ENCODE data around the gene DIS3L2. TPM values are rescaled to one million over a fixed set of nuclear protein-coding genes. Genes with fewer than 3 reads are reported as not detected.

The DIS3L2 gene
- total and polyA plus RNA-seq, 2 of the 8 experiments (the other 6 are each of a cell fraction or from before 2014, with no cell fraction given), result 11.5 to 21.6 TPM

GRCh38 chr2:232282508-232283055, 321.1 kb downstream of the DIS3L2 start:
- Histone ChIP-seq H4K91ac (replicated peaks; ENCODE audit: insufficient read length, low read length) (no peak overlapping the region), H3K36me3 (ENCODE audit: control insufficient read depth in 2 of 4, insufficient read depth in 4 of 4, low read length in 3 of 4) (no peaks in the 10 kb centered on the region), H3K27ac (ENCODE audit: low read depth, low read length) (no peak overlapping the region), H2BK12ac (ENCODE audit: low read depth, low read length) (no peak overlapping the region), H3K18ac (ENCODE audit: extremely low read depth, low read length) (no peak overlapping the region), H4K20me1 (replicated peaks in 1 of 2; ENCODE audit: control insufficient read depth in 1 of 2, insufficient read depth in 2 of 2, low read length in 2 of 2) (peaks cover 0 to under 1% of the 10 kb centered on the region in 2 experiments), H3K23me2 (ENCODE audit: low read depth, low read length) (0 out of 2 replicates have a peak, but pooled peaks cover 2% of the 10 kb centered on the region), H3K56ac (replicated peaks; ENCODE audit: insufficient read length, low read depth, low read length) (no peak overlapping the region), H3K9ac (replicated peaks in 1 of 4; ENCODE audit: extremely low read depth in 1 of 4, low read depth in 3 of 4, low read length in 3 of 4) (no peak overlapping the region), H3K79me2 (ENCODE audit: control insufficient read depth in 1 of 2, insufficient read depth in 2 of 2, low read length in 2 of 2) (no peaks in the 10 kb centered on the region), H3K27me3 (replicated peaks in 1 of 4; ENCODE audit: control insufficient read depth in 3 of 4, extremely low read depth in 1 of 4, insufficient read depth in 3 of 4, low read length in 3 of 4) (no peaks in the 10 kb centered on the region), H3K79me1 (ENCODE audit: low read depth, low read length) (no peaks in the 10 kb centered on the region; the same call in 1 of the 2 replicates), H2BK120ac (replicated peaks; ENCODE audit: low read depth, low read length) (no peak overlapping the region), H2BK15ac (ENCODE audit: low read length) (no peak overlapping the region), H2BK5ac (ENCODE audit: low read depth, low read length) (no peak overlapping the region), H3K23ac (ENCODE audit: insufficient read length) (no peak overlapping the region), H3K4ac (replicated peaks; ENCODE audit: insufficient read length, low read depth, low read length) (no peak overlapping the region), H3K4me2 (ENCODE audit: insufficient read depth in 1 of 2, low read depth in 2 of 2, low read length in 2 of 2) (no peak overlapping the region), H2BK20ac (ENCODE audit: low read length) (no peak overlapping the region), H3K4me1 (replicated peaks in 1 of 4; ENCODE audit: control insufficient read depth in 3 of 4, insufficient read depth in 4 of 4, low read length in 3 of 4) (no peaks in the 10 kb centered on the region), H3K9me3 (ENCODE audit: insufficient read depth in 2 of 2, low read depth in 1 of 2, low read length in 1 of 2) (no peaks in the 10 kb centered on the region), H3K4me3 (ENCODE audit: extremely low read depth in 1 of 4, insufficient read depth in 2 of 4, low read depth in 3 of 4, low read length in 4 of 4) (no peak overlapping the region), H4K5ac (ENCODE audit: insufficient read length, low read depth, low read length) (no peak overlapping the region), H2AK5ac (ENCODE audit: low read depth, low read length) (no peak overlapping the region), H3K14ac (ENCODE audit: insufficient read length) (no peak overlapping the region), H2AFZ (ENCODE audit: low read length) (no peak overlapping the region), H4K8ac (ENCODE audit: extremely low read depth, insufficient read depth, low read length) (no peak overlapping the region; the same call in 1 of the 2 replicates)
- no peak for DNase-seq (ENCODE audit: low read depth in 1 of 2, low spot score in 2 of 2)
- ChIA-PET POLR2A (ENCODE audit: partially characterized antibody) (no interaction called here), CTCF (ENCODE audit: partially characterized antibody) (interaction anchor here (1.6 to 5.2 kb wide), 3 partner anchors 10 to 382 kb away, joined by 4 to 59 read pairs (median 6); no protein-coding TSS in a partner anchor)
- no peak for FAIRE-seq
- TF ChIP-seq ASH2L (IDR thresholded peaks at IDR 0.05; ENCODE audit: low read length) (no peak), TCF12 (IDR thresholded peaks at IDR 0.05; ENCODE audit: low read depth, low read length) (no peak), JUN (IDR thresholded peaks at IDR 0.05; ENCODE audit: low read depth, low read length) (no peak), ATF2 (IDR thresholded peaks at IDR 0.05; ENCODE audit: low read length) (no peak), CBX5 (IDR thresholded peaks at IDR 0.05; ENCODE audit: low read depth, low read length) (no peak), ZNF274 (IDR thresholded peaks at IDR 0.05; ENCODE audit: borderline replicate concordance, extremely low read depth, low read length) (no peak), SAP30 (IDR thresholded peaks at IDR 0.05; ENCODE audit: insufficient read depth, insufficient replicate concordance, low read length) (no peak), CEBPB (IDR thresholded peaks at IDR 0.05; ENCODE audit: low read depth, low read length) (no peak)
- 91% methylated on average over 9 of the region's 9 CpGs; no CpG with 5 or more reads in 1 of the 2 experiments for WGBS, 2 experiments (ENCODE audit: extremely low coverage in 1 of 2, insufficient coverage in 1 of 2, insufficient read length in 1 of 2, insufficient replicate concordance in 2 of 2, low coverage in 1 of 2, low lambda C conversion rate in 2 of 2, missing lambda C conversion rate in 1 of 2)

Data from H1 (cell line).